A549 (cell line): ENCODE data around the gene ABCA13. TPM values are rescaled to one million over a fixed set of nuclear protein-coding genes. Genes with fewer than 3 reads are reported as not detected.

Experiments used
- ATAC-seq, 2 experiments: fragments of 200-7000 bp in 1 of 2; fragments of >200 bp in 1 of 2; cut with Nextera tagmentation in 1 of 2; cut with Tn5 transposase in 1 of 2; 3 replicates each; pipeline versions ENCODE4 v1.8.0 to v1.9.1; 2018 to 2020; ENCODE audit warnings: mild to moderate bottlenecking in 1 of 2, moderate library complexity in 1 of 2
- CTCF ChIA-PET: fragments of 300-600 bp; sonication (Branson Sonifier 250); formaldehyde crosslinking; extraction: SDS; loops from one replicate; lab custom pipeline; 2021; ENCODE audit warnings: antibody characterized with exemption, inconsistent platforms; lab: Yijun Ruan, JAX
- POLR2A ChIA-PET: fragments of 350-600 bp; formaldehyde crosslinking; extraction: SDS; loops from one replicate; lab custom pipeline; 2021; ENCODE audit warnings: antibody characterized with exemption, inconsistent platforms; lab: Yijun Ruan, JAX
- DNase-seq, 2 experiments: peaks; one replicate each; pipeline versions ENCODE4 v3.0.0 to v3.0.0-alpha.2; 2011 to 2016; ENCODE audit warnings: low read depth in 1 of 2, low spot score in 1 of 2
- FAIRE-seq: peaks from 2 replicates; lab custom pipeline; 2011; peaks lifted over from hg19 to GRCh38; lab: Jason Lieb, UNC
- H3K27ac ChIP-seq, 2 experiments: fragments of >200 bp; sonication (Bioruptor Twin); formaldehyde crosslinking; 3 replicates each; pipeline ENCODE4 v1.5.1; 2016 to 2017
- H3K4me1 ChIP-seq: fragments of >200 bp; sonication (Bioruptor Twin); formaldehyde crosslinking; 3 replicates; pipeline ENCODE4 v1.6.1; 2016
- H3K4me2 ChIP-seq: fragments of >200 bp; sonication (Bioruptor Twin); formaldehyde crosslinking; 3 replicates; pipeline ENCODE4 v1.6.1; 2016
- H3K4me3 ChIP-seq: fragments of >200 bp; sonication (Bioruptor Twin); formaldehyde crosslinking; 3 replicates; pipeline ENCODE4 v1.5.1; 2016
- H3K9me3 ChIP-seq: fragments of >200 bp; sonication (Bioruptor Twin); formaldehyde crosslinking; 3 replicates; pipeline ENCODE4 v1.6.1; 2016
- CHD2 ChIP-seq: fragments of 150-350 bp; IDR thresholded peaks from 2 replicates; pipeline ENCODE4 v1.6.1; 2014; ENCODE audit warnings: low read length; ENCODE audit not compliant: partially characterized antibody
- EHF ChIP-seq: fragments of 250-450 bp; sonication (Bioruptor Pico); IDR thresholded peaks from 2 replicates; pipeline ENCODE4 v1.5.0; 2020; ENCODE audit warnings: mild to moderate bottlenecking
- ESRRA ChIP-seq: fragments of 150-350 bp; IDR thresholded peaks from 2 replicates; pipeline ENCODE4 v1.6.1; 2014; ENCODE audit warnings: mild to moderate bottlenecking, low read length, borderline replicate concordance
- FOSL2 ChIP-seq, 2 experiments: fragments of 450-650 bp in 1 of 2; fragments of >200 bp in 1 of 2; sonication (Bioruptor Twin) in 1 of 2; formaldehyde crosslinking; IDR thresholded peaks; 2 replicates each; pipeline versions ENCODE4 v1.5.0 to v1.6.1; 2016 to 2020; ENCODE audit warnings: mild to moderate bottlenecking in 1 of 2, moderate library complexity in 1 of 2
- HOXB13 ChIP-seq: fragments of 250-450 bp; sonication (Bioruptor Pico); IDR thresholded peaks from 2 replicates; pipeline ENCODE4 v1.5.0; 2020; ENCODE audit warnings: low read depth, mild to moderate bottlenecking, moderate library complexity
- JUNB ChIP-seq: fragments of >200 bp; sonication (Bioruptor Twin); formaldehyde crosslinking; IDR thresholded peaks from 2 replicates; pipeline ENCODE4 v1.6.1; 2016
- KDM1A ChIP-seq: fragments of 200-600 bp; sonication (generic); IDR thresholded peaks from 2 replicates; pipeline ENCODE4 v1.6.1; 2016; ENCODE audit warnings: low read depth, mild to moderate bottlenecking
- KDM5A ChIP-seq: fragments of 200-600 bp; sonication (generic); IDR thresholded peaks from 2 replicates; pipeline ENCODE4 v1.6.1; 2016; ENCODE audit warnings: antibody characterized with exemption, mild to moderate bottlenecking
- MAFK ChIP-seq: fragments of 450-650 bp; IDR thresholded peaks from 2 replicates; pipeline ENCODE4 v1.6.1; 2014; ENCODE audit not compliant: partially characterized antibody
- MAZ ChIP-seq: fragments of 150-350 bp; IDR thresholded peaks from 2 replicates; pipeline ENCODE4 v1.6.1; 2014; ENCODE audit warnings: antibody characterized with exemption, low read depth, low read length, borderline replicate concordance
- MYC ChIP-seq: IDR thresholded peaks from 2 replicates; pipeline ENCODE4 v1.6.1; 2012; ENCODE audit warnings: mild to moderate bottlenecking, inconsistent platforms, low read length, improper control_type of control experiment, borderline replicate concordance
- NFE2L2 ChIP-seq: fragments of 150-350 bp; conservative IDR thresholded peaks from 2 replicates; pipeline ENCODE4 v1.6.1; 2014; ENCODE audit warnings: low read length
- NPAS2 ChIP-seq: fragments of 250-450 bp; sonication (Bioruptor Pico); IDR thresholded peaks from 2 replicates; pipeline ENCODE4 v1.8.0; 2022; ENCODE audit warnings: mild to moderate bottlenecking, moderate library complexity, borderline replicate concordance
- RARB ChIP-seq: fragments of 250-450 bp; sonication (Bioruptor Pico); IDR thresholded peaks from 2 replicates; pipeline ENCODE4 v1.8.0; 2021; ENCODE audit warnings: mild to moderate bottlenecking, moderate library complexity
- RCOR1 ChIP-seq: fragments of 150-350 bp; IDR thresholded peaks from 2 replicates; pipeline ENCODE4 v1.6.1; 2014; ENCODE audit warnings: antibody characterized with exemption, low read length, low read depth
- RFX5 ChIP-seq: fragments of 450-650 bp; IDR thresholded peaks from 2 replicates; pipeline ENCODE4 v1.7.1; 2014; ENCODE audit warnings: antibody characterized with exemption, mild to moderate bottlenecking, moderate library complexity
- ZC3H11A ChIP-seq: fragments of 450-650 bp; IDR thresholded peaks from 2 replicates; pipeline ENCODE4 v1.6.1; 2014; ENCODE audit warnings: antibody characterized with exemption, mild to moderate bottlenecking
- ZNF302 ChIP-seq: fragments of 250-450 bp; sonication (Bioruptor Pico); IDR thresholded peaks from 2 replicates; pipeline ENCODE4 v1.9.0; 2021; ENCODE audit warnings: inconsistent platforms, mild to moderate bottlenecking, moderate library complexity
- WGBS: methylation state at CpG from one replicate; pipeline ENCODE4 v1.1.6; 2017; ENCODE audit errors: missing lambda C conversion rate; 5-methylcytosine and 5-hydroxymethylcytosine counted together
- polyA plus RNA-seq, 4 experiments: library from polyadenylated mRNA; depleted of rRNA in 3 of 4; stranded (reverse); fragments of >200 nt; fragmentation: RNase III in 1 of 4; extraction: RNeasy Plus Mini Kit Qiagen cat#74134 plus additional on column Dnase treatment in 1 of 4; gene quantifications; 2 replicates in 3 of 4; 3 replicates in 1 of 4; pipeline ENCODE4 v1.2.3, GENCODE V29; 2011 to 2017
- TF ChIP-seq, protein P1 (sequence below): fragments of >200 bp; sonication (Bioruptor Twin); formaldehyde crosslinking; IDR thresholded peaks from 3 replicates; pipeline ENCODE4 v1.5.1; 2016
- TF ChIP-seq, protein P2 (sequence below): IDR thresholded peaks from 2 replicates; pipeline ENCODE4 v1.6.1; 2012
- TF ChIP-seq, protein P3 (sequence below): fragments of 250-450 bp; sonication (Bioruptor Pico); IDR thresholded peaks from 2 replicates; pipeline ENCODE4 v1.5.0; 2020; ENCODE audit warnings: low read depth, mild to moderate bottlenecking, moderate library complexity
- TF ChIP-seq, protein P4 (sequence below): fragments of 200-600 bp; sonication (generic); IDR thresholded peaks from 2 replicates; pipeline ENCODE4 v1.6.1; 2016; ENCODE audit warnings: antibody characterized with exemption, mild to moderate bottlenecking, moderate library complexity
- TF ChIP-seq, protein P5 (sequence below): IDR thresholded peaks from 2 replicates; pipeline ENCODE4 v1.6.1; 2012

Gene ABCA13
- polyA plus RNA-seq, 2 of the 4 experiments (the other 2 are of a cell fraction): 0.01 TPM; not detected in 1

DNA sequence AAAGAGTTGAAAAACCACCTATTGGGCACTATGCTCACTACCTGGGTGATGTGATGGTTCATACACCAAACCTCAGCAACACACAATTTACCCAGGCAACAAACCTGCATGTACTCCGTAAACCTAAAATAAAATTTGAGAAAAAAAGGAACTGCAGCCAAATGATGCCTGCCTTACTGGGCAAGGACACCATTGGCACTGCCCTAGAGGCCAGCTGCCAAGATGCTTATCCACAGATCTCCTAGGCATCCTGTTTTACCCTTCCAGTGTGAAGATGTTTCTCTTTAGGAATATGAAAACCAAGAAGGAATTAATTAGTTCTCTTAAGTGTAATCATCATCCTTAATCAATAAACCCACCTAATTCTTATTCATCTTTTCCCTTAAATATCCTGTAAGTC, 133.4 kb downstream of the ABCA13 start:
- 14% methylated on average over 1 of the region's 1 CpG for WGBS
- FAIRE-seq (no peak), DNase-seq (no peak), ATAC-seq (no peak)
- Histone ChIP-seq H3K4me3 (no peak overlapping the region), H3K27ac (no peak overlapping the region), H3K4me1 (no peaks in the 10 kb centered on the region), H3K4me2 (no peak overlapping the region), H3K9me3 (no peaks in the 10 kb centered on the region)
- TF ChIP-seq EHF (no peak), JUNB (no peak), KDM5A (no peak), MAZ (no peak), NFE2L2 (no peak), HOXB13 (CRISPR knock-in tag) (no peak), ESRRA (no peak), NPAS2 (no peak), RARB (no peak), KDM1A (no peak)
- TF ChIP-seq, protein P1, sequence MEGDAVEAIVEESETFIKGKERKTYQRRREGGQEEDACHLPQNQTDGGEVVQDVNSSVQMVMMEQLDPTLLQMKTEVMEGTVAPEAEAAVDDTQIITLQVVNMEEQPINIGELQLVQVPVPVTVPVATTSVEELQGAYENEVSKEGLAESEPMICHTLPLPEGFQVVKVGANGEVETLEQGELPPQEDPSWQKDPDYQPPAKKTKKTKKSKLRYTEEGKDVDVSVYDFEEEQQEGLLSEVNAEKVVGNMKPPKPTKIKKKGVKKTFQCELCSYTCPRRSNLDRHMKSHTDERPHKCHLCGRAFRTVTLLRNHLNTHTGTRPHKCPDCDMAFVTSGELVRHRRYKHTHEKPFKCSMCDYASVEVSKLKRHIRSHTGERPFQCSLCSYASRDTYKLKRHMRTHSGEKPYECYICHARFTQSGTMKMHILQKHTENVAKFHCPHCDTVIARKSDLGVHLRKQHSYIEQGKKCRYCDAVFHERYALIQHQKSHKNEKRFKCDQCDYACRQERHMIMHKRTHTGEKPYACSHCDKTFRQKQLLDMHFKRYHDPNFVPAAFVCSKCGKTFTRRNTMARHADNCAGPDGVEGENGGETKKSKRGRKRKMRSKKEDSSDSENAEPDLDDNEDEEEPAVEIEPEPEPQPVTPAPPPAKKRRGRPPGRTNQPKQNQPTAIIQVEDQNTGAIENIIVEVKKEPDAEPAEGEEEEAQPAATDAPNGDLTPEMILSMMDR: no peak
- TF ChIP-seq, protein P2, sequence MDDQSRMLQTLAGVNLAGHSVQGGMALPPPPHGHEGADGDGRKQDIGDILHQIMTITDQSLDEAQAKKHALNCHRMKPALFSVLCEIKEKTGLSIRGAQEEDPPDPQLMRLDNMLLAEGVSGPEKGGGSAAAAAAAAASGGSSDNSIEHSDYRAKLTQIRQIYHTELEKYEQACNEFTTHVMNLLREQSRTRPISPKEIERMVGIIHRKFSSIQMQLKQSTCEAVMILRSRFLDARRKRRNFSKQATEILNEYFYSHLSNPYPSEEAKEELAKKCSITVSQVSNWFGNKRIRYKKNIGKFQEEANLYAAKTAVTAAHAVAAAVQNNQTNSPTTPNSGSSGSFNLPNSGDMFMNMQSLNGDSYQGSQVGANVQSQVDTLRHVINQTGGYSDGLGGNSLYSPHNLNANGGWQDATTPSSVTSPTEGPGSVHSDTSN: no peak
- TF ChIP-seq, protein P3, sequence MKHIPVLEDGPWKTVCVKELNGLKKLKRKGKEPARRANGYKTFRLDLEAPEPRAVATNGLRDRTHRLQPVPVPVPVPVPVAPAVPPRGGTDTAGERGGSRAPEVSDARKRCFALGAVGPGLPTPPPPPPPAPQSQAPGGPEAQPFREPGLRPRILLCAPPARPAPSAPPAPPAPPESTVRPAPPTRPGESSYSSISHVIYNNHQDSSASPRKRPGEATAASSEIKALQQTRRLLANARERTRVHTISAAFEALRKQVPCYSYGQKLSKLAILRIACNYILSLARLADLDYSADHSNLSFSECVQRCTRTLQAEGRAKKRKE (CRISPR knock-in tag): no peak
- ChIA-PET POLR2A (no interaction called here), CTCF (no interaction called here)

DNA sequence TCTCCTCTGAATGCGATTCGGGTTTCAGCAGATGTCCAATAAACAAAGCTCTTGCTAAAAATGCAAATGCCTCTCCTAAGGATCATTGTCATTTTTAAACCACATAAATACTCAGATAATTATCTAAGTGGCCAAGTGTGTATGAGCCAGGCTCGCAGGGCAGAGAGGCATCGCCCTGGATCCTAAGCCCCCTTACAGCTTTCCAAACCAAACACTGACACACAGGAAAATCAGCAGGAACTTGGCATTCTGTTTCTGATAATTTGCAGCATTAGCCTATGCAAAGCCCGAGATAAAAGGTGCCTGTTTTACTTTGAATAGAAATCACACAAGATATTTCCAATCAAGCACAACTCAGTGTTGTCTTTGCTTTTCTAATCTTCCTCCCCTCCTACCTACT, 134.4 kb downstream of the ABCA13 start:
- Histone ChIP-seq H3K4me3 (no peak overlapping the region), H3K4me1 (no peaks in the 10 kb centered on the region), H3K4me2 (no peak overlapping the region), H3K9me3 (no peaks in the 10 kb centered on the region), H3K27ac (no peak overlapping the region)
- CTCF ChIA-PET: interaction anchor here (1.2 kb wide), 1 partner anchor 1545 kb away, joined by 3 read pairs; no protein-coding TSS in a partner anchor
- ATAC-seq: no peak
- WGBS: 28% methylated on average over 5 of the region's 5 CpGs
- no peak for DNase-seq
- no peak for FAIRE-seq
- TF ChIP-seq, protein P4, sequence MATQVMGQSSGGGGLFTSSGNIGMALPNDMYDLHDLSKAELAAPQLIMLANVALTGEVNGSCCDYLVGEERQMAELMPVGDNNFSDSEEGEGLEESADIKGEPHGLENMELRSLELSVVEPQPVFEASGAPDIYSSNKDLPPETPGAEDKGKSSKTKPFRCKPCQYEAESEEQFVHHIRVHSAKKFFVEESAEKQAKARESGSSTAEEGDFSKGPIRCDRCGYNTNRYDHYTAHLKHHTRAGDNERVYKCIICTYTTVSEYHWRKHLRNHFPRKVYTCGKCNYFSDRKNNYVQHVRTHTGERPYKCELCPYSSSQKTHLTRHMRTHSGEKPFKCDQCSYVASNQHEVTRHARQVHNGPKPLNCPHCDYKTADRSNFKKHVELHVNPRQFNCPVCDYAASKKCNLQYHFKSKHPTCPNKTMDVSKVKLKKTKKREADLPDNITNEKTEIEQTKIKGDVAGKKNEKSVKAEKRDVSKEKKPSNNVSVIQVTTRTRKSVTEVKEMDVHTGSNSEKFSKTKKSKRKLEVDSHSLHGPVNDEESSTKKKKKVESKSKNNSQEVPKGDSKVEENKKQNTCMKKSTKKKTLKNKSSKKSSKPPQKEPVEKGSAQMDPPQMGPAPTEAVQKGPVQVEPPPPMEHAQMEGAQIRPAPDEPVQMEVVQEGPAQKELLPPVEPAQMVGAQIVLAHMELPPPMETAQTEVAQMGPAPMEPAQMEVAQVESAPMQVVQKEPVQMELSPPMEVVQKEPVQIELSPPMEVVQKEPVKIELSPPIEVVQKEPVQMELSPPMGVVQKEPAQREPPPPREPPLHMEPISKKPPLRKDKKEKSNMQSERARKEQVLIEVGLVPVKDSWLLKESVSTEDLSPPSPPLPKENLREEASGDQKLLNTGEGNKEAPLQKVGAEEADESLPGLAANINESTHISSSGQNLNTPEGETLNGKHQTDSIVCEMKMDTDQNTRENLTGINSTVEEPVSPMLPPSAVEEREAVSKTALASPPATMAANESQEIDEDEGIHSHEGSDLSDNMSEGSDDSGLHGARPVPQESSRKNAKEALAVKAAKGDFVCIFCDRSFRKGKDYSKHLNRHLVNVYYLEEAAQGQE: no peak
- TF ChIP-seq RCOR1 (no peak), FOSL2 (IDR thresholded peaks at IDR 0.05) (no peak), FOSL2 (CRISPR knock-in tag; IDR thresholded peaks at IDR 0.05) (no peak), KDM5A (no peak), RFX5 (no peak), ZNF302 (CRISPR knock-in tag) (no peak), MAFK (no peak), ZC3H11A (no peak), MYC (no peak), KDM1A (no peak), CHD2 (no peak), HOXB13 (CRISPR knock-in tag) (no peak)
- TF ChIP-seq, protein P2: no peak
- TF ChIP-seq, protein P5, sequence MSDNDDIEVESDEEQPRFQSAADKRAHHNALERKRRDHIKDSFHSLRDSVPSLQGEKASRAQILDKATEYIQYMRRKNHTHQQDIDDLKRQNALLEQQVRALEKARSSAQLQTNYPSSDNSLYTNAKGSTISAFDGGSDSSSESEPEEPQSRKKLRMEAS: no peak
- POLR2A ChIA-PET: no interaction called here
